HepG2 (cell line): Measurements from ENCODE around the gene MFNG. TPM values are rescaled to one million over a fixed set of nuclear protein-coding genes. Genes with fewer than 3 reads are reported as not detected.

Experiments
- CCDC6 ChIP-seq: sonication (generic); formaldehyde crosslinking; IDR thresholded peaks from 2 replicates; pipeline ENCODE4 v1.8.1; 2022; ENCODE audit warnings: mild to moderate bottlenecking, missing genetic modification reagents, moderate library complexity
- GTF2F1 ChIP-seq: fragments of 150-350 bp; IDR thresholded peaks from 2 replicates; pipeline ENCODE4 v1.6.1; 2014; ENCODE audit warnings: low read length
- HNRNPLL ChIP-seq: fragments of 200-400 bp; formaldehyde crosslinking; IDR thresholded peaks from 2 replicates; pipeline ENCODE4 v1.6.1; 2017; ENCODE audit warnings: mild to moderate bottlenecking, low read depth, low read length; ENCODE audit not compliant: poor library complexity, severe bottlenecking
- KAT7 ChIP-seq: IDR thresholded peaks from 2 replicates; pipeline ENCODE4 v1.6.1; 2018; ENCODE audit warnings: borderline replicate concordance, missing compliant biosample characterization
- KDM1A ChIP-seq: IDR thresholded peaks from 2 replicates; pipeline ENCODE4 v1.6.1; 2016; ENCODE audit warnings: missing compliant biosample characterization
- NONO ChIP-seq, 2 experiments: fragments of 450-650 bp in 1 of 2; sonication (generic) in 1 of 2; formaldehyde crosslinking in 1 of 2; IDR thresholded peaks in 1 of 2; conservative IDR thresholded peaks in 1 of 2; 2 replicates each; pipeline versions ENCODE4 v1.6.1 to v1.8.0; 2017 to 2022; ENCODE audit warnings: mild to moderate bottlenecking in 1 of 2, missing genetic modification reagents in 1 of 2, moderate library complexity in 1 of 2
- RBFOX2 ChIP-seq: fragments of 200-400 bp; formaldehyde crosslinking; IDR thresholded peaks from 2 replicates; pipeline ENCODE4 v1.6.1; 2017; ENCODE audit warnings: low read depth, mild to moderate bottlenecking, low read length
- SALL2 ChIP-seq: sonication (generic); formaldehyde crosslinking; IDR thresholded peaks from 2 replicates; pipeline ENCODE4 v1.8.1; 2023; ENCODE audit warnings: mild to moderate bottlenecking, missing genetic modification reagents, inconsistent platforms
- U2AF1 ChIP-seq: fragments of 200-400 bp; formaldehyde crosslinking; optimal IDR thresholded peaks from 2 replicates; pipeline ENCODE3; 2017; ENCODE audit warnings: mild to moderate bottlenecking, low read depth, low read length
- ZBTB7B ChIP-seq: sonication (generic); formaldehyde crosslinking; IDR thresholded peaks from 2 replicates; pipeline ENCODE4 v1.4.0; 2020; ENCODE audit warnings: missing genetic modification reagents
- ZFP62 ChIP-seq: sonication (generic); formaldehyde crosslinking; IDR thresholded peaks from 2 replicates; pipeline ENCODE4 v1.4.0; 2020; ENCODE audit warnings: missing genetic modification reagents
- ZNF274 ChIP-seq: sonication (generic); formaldehyde crosslinking; IDR thresholded peaks from 2 replicates; pipeline ENCODE4 v1.5.1; 2020; ENCODE audit warnings: mild to moderate bottlenecking, missing genetic modification reagents
- ZNF782 ChIP-seq: sonication (generic); formaldehyde crosslinking; IDR thresholded peaks from 2 replicates; pipeline ENCODE4 v1.4.0; 2020; ENCODE audit warnings: missing genetic modification reagents, mild to moderate bottlenecking, borderline replicate concordance
- ZSCAN30 ChIP-seq: sonication (generic); formaldehyde crosslinking; IDR thresholded peaks from 2 replicates; pipeline ENCODE4 v1.5.0; 2020; ENCODE audit warnings: mild to moderate bottlenecking, missing genetic modification reagents
- polyA plus RNA-seq, 8 experiments: library from polyadenylated mRNA; depleted of rRNA in 3 of 8; stranded (reverse) in 7 of 8; unstranded in 1 of 8; fragments of >200 nt; fragmentation: Illumina TruSeq in 4 of 8; extraction: Trizol in 4 of 8; gene quantifications; 2 replicates each; pipeline versions ENCODE4 v1.2.1 to v1.2.3, GENCODE V29; 2011 to 2016; ENCODE audit warnings: low read depth in 4 of 8, missing spikeins in 1 of 8, mixed read lengths in 1 of 8; ENCODE audit not compliant: insufficient read depth in 1 of 8
- total RNA-seq, 5 experiments: library from RNA; depleted of rRNA; stranded (reverse); fragments of >200 nt; fragmentation: Illumina TruSeq; extraction: Trizol; gene quantifications; 2 replicates each; pipeline ENCODE4 v1.2.3, GENCODE V29; 2016; ENCODE audit warnings: low read depth in 1 of 5
- TF ChIP-seq, protein P1 (sequence below): sonication (generic); formaldehyde crosslinking; IDR thresholded peaks from 2 replicates; pipeline ENCODE4 v1.5.1; 2020; ENCODE audit warnings: mild to moderate bottlenecking, missing genetic modification reagents
- TF ChIP-seq, protein P2 (sequence below): sonication (generic); formaldehyde crosslinking; IDR thresholded peaks from 2 replicates; pipeline ENCODE4 v1.4.0; 2020; ENCODE audit warnings: mild to moderate bottlenecking, missing genetic modification reagents, borderline replicate concordance
- TF ChIP-seq, protein P3 (sequence below): IDR thresholded peaks from 2 replicates; pipeline ENCODE4 v1.6.1; 2016; ENCODE audit warnings: control low read depth
- TF ChIP-seq, protein P4 (sequence below): sonication (generic); formaldehyde crosslinking; IDR thresholded peaks from 2 replicates; pipeline ENCODE4 v1.4.0; 2020; ENCODE audit warnings: missing genetic modification reagents
- TF ChIP-seq, protein P5 (sequence below): sonication (generic); formaldehyde crosslinking; IDR thresholded peaks from 2 replicates; pipeline ENCODE4 v1.5.0; 2020; ENCODE audit warnings: mild to moderate bottlenecking, missing genetic modification reagents, borderline replicate concordance

Gene MFNG
- total and polyA plus RNA-seq, 2 of the 13 experiments (the other 11 are each of a cell fraction or from before 2014, with no cell fraction given) = 1.0 to 11.7 TPM

DNA sequence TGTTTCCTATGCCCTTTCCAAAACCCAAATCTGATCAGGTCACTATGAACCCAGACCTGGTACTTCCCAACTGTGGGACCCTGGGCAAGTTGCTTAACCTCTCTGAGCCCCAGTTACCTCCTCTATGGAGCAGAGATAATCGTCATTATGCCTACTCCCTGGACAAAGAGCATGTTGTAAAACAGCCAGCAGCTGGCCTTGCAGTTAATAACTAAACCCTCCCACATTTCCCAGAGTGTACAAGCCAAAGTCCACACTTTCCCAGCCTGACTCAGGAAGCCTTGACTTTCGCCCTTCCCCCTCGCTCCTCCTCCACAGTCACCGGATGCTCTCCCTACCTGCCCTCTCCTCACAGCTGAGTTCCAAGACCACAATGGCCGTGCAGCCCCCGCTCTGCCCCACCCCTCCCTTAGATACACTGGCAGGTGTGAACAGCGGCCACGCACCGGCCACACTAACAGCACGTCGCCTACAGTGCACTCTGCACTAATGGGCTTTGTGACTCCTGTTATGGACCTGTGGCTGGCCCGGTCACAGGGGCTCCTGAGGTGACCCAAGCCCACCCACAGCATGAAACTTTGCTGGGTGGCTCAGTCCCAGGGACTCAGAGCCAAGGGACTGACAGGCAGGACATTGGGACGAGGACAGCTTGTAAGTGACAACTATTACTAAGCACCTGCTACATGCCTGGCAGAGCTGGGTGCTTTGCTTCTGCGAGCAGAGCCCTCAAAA is 15.6 kb upstream of the MFNG start (continued):
- TF ChIP-seq, protein P1, sequence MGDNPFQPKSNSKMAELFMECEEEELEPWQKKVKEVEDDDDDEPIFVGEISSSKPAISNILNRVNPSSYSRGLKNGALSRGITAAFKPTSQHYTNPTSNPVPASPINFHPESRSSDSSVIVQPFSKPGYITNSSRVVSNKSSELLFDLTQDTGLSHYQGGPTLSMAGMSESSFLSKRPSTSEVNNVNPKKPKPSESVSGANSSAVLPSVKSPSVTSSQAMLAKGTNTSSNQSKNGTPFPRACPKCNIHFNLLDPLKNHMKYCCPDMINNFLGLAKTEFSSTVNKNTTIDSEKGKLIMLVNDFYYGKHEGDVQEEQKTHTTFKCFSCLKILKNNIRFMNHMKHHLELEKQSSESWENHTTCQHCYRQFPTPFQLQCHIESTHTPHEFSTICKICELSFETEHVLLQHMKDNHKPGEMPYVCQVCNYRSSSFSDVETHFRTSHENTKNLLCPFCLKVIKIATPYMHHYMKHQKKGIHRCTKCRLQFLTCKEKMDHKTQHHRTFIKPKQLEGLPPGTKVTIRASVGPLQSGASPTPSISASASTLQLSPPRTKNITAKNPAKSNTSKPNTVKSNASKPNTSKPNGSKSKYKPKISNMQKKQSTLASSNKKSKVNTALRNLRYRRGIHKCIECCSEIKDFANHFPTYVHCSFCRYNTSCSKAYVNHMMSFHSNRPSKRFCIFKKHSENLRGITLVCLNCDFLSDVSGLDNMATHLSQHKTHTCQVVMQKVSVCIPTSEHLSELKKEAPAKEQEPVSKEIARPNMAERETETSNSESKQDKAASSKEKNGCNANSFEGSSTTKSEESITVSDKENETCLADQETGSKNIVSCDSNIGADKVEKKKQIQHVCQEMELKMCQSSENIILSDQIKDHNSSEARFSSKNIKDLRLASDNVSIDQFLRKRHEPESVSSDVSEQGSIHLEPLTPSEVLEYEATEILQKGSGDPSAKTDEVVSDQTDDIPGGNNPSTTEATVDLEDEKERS = no peak; the same call in 1 of the 2 replicates
- TF ChIP-seq CCDC6 (CRISPR knock-in tag) = peak; percentile 99
- TF ChIP-seq ZNF782 (CRISPR knock-in tag) = peak; percentile 95
- TF ChIP-seq GTF2F1 = no peak
- 0 out of 2 replicates have a peak, but pooled peaks have one; percentile 69 for TF ChIP-seq ZFP62 (CRISPR knock-in tag)
- TF ChIP-seq KDM1A = peak; percentile 3; the same call in 1 of the 2 replicates
- no peak for TF ChIP-seq RBFOX2
- TF ChIP-seq, protein P2, sequence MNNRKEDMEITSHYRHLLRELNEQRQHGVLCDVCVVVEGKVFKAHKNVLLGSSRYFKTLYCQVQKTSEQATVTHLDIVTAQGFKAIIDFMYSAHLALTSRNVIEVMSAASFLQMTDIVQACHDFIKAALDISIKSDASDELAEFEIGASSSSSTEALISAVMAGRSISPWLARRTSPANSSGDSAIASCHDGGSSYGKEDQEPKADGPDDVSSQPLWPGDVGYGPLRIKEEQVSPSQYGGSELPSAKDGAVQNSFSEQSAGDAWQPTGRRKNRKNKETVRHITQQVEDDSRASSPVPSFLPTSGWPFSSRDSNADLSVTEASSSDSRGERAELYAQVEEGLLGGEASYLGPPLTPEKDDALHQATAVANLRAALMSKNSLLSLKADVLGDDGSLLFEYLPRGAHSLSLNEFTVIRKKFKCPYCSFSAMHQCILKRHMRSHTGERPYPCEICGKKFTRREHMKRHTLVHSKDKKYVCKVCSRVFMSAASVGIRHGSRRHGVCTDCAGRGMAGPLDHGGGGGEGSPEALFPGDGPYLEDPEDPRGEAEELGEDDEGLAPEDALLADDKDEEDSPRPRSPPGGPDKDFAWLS (CRISPR knock-in tag) = 0 out of 2 replicates have a peak, but pooled peaks have one; percentile 65
- TF ChIP-seq, protein P3, sequence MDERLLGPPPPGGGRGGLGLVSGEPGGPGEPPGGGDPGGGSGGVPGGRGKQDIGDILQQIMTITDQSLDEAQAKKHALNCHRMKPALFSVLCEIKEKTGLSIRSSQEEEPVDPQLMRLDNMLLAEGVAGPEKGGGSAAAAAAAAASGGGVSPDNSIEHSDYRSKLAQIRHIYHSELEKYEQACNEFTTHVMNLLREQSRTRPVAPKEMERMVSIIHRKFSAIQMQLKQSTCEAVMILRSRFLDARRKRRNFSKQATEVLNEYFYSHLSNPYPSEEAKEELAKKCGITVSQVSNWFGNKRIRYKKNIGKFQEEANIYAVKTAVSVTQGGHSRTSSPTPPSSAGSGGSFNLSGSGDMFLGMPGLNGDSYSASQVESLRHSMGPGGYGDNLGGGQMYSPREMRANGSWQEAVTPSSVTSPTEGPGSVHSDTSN (CRISPR knock-in tag) = no peak
- no peak for TF ChIP-seq NONO (IDR thresholded peaks at IDR 0.05)
- peak; percentile 98 for TF ChIP-seq NONO (CRISPR knock-in tag; conservative IDR thresholded peaks at IDR 0.05)
- TF ChIP-seq SALL2 (CRISPR knock-in tag) = peak; percentile 84
- TF ChIP-seq, protein P4, sequence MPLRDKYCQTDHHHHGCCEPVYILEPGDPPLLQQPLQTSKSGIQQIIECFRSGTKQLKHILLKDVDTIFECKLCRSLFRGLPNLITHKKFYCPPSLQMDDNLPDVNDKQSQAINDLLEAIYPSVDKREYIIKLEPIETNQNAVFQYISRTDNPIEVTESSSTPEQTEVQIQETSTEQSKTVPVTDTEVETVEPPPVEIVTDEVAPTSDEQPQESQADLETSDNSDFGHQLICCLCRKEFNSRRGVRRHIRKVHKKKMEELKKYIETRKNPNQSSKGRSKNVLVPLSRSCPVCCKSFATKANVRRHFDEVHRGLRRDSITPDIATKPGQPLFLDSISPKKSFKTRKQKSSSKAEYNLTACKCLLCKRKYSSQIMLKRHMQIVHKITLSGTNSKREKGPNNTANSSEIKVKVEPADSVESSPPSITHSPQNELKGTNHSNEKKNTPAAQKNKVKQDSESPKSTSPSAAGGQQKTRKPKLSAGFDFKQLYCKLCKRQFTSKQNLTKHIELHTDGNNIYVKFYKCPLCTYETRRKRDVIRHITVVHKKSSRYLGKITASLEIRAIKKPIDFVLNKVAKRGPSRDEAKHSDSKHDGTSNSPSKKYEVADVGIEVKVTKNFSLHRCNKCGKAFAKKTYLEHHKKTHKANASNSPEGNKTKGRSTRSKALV = no peak
- peak; percentile 55; the same call in 1 of the 2 replicates for TF ChIP-seq KAT7 (CRISPR knock-in tag)
- peak; percentile 90 for TF ChIP-seq ZNF274
- TF ChIP-seq HNRNPLL = no peak
- no peak for TF ChIP-seq ZSCAN30 (CRISPR knock-in tag)
- TF ChIP-seq, protein P5, sequence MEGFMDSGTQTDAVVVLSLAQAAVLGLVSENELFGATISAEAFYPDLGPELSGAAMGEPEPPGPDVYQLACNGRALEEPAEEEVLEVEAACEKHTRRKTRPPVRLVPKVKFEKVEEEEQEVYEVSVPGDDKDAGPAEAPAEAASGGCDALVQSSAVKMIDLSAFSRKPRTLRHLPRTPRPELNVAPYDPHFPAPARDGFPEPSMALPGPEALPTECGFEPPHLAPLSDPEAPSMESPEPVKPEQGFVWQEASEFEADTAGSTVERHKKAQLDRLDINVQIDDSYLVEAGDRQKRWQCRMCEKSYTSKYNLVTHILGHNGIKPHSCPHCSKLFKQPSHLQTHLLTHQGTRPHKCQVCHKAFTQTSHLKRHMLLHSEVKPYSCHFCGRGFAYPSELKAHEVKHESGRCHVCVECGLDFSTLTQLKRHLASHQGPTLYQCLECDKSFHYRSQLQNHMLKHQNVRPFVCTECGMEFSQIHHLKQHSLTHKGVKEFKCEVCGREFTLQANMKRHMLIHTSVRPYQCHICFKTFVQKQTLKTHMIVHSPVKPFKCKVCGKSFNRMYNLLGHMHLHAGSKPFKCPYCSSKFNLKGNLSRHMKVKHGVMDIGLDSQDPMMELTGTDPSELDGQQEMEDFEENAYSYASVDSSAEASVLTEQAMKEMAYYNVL (CRISPR knock-in tag) = peak; percentile 89
- no peak for TF ChIP-seq U2AF1
- TF ChIP-seq ZBTB7B (CRISPR knock-in tag) = peak; percentile 98
